ENCODE measurements around the gene C18orf32. TPM values are rescaled to one million over a fixed set of nuclear protein-coding genes. Genes with fewer than 3 reads are reported as not detected.

Gene C18orf32
- polyA plus RNA-seq, 3 donors: 27.5 to 134 (median 115) TPM

GRCh38 chr18:49487711-49488310 is 777 bp upstream of the C18orf32 start:
- peak overlapping the region; percentile 96 to 100 (median 97) for H3K27ac Mint-ChIP-seq
- peaks cover 45% of the 10 kb centered on the region for H3K4me1 Mint-ChIP-seq
- H3K9me3 ChIP-seq (replicated peaks in 1 of 2; ENCODE audit: control insufficient read depth in 1 of 2, insufficient read depth in 1 of 2, low read length in 2 of 2): no peaks in the 10 kb centered on the region
- peak overlapping the region; percentile 87 for H2AFZ ChIP-seq (ENCODE audit: insufficient read depth, low read depth, low read length, poor library complexity, severe bottlenecking)
- TF ChIP-seq CTCF (IDR thresholded peaks at IDR 0.05): no peak
- H3K36me3 Mint-ChIP-seq: peaks cover 48 to 50% of the 10 kb centered on the region in 2 donors
- intact Hi-C loops (cut with micrococcal nuclease): loop anchor here (2.0 to 10.0 kb wide), 3 partner anchors 27 to 887 kb away; partner anchors contain the start of genes ACAA2 (in 1 of the 2), DYM (in 1 of the 2) and SKA1 (in 1 of the 2)
- H3K4me2 ChIP-seq (replicated peaks; ENCODE audit: extremely low read depth, low read length, poor library complexity, severe bottlenecking): peak overlapping the region; percentile 83
- WGBS (ENCODE audit: insufficient coverage): 91% methylated on average over 4 of the region's 8 CpGs
- no peaks in the 10 kb centered on the region for H3K9me3 Mint-ChIP-seq
- peak overlapping the region; percentile 97 to 98 for H3K4me3 Mint-ChIP-seq
- H3K36me3 ChIP-seq (replicated peaks in 1 of 2; ENCODE audit: control insufficient read depth in 1 of 2, insufficient read depth in 2 of 2, low read length in 2 of 2): peaks cover 42 to 46% of the 10 kb centered on the region in 2 donors
- peaks cover 34% of the 10 kb centered on the region for H4K20me1 ChIP-seq (ENCODE audit: insufficient read depth, low read length)
- H3K9ac ChIP-seq (ENCODE audit: insufficient read depth, low read length, poor library complexity, severe bottlenecking): peak overlapping the region; percentile 95
- H3K27me3 Mint-ChIP-seq (ENCODE audit: low read depth in 3 of 3): no peaks in the 10 kb centered on the region
- H3K27ac ChIP-seq (ENCODE audit: low read depth in 1 of 2, low read length in 2 of 2): peak overlapping the region; percentile 87 to 94
- H3K79me2 ChIP-seq (ENCODE audit: insufficient read depth, low read length): peaks cover 69% of the 10 kb centered on the region
- DNase-seq: no peak
- H3K4me3 ChIP-seq (replicated peaks in 1 of 3; ENCODE audit: low read depth in 2 of 3, low read length in 3 of 3): peak overlapping the region; percentile 66 to 93 (median 91)
- peaks cover 31 to 43% of the 10 kb centered on the region in 2 donors for H3K4me1 ChIP-seq (ENCODE audit: control insufficient read depth in 1 of 2, insufficient read depth in 2 of 2, low read length in 2 of 2)
- no peaks in the 10 kb centered on the region for H3K27me3 ChIP-seq (ENCODE audit: control insufficient read depth in 2 of 2, insufficient read depth in 2 of 2, low read length in 2 of 2)

GRCh38 chr18:49486606-49486952 is 455 bp downstream of the C18orf32 start:
- Mint-ChIP-seq H3K27ac (peak overlapping the region; percentile 96 to 100 (median 99)), H3K9me3 (no peaks in the 10 kb centered on the region), H3K27me3 (ENCODE audit: low read depth in 3 of 3) (no peaks in the 10 kb centered on the region), H3K36me3 (peaks cover 58 to 61% of the 10 kb centered on the region in 2 donors), H3K4me3 (peak overlapping the region; percentile 97 to 98), H3K4me1 (peaks cover 40% of the 10 kb centered on the region)
- Histone ChIP-seq H3K4me2 (replicated peaks; ENCODE audit: extremely low read depth, low read length, poor library complexity, severe bottlenecking) (peak overlapping the region; percentile 83), H3K9me3 (replicated peaks in 1 of 2; ENCODE audit: control insufficient read depth in 1 of 2, insufficient read depth in 1 of 2, low read length in 2 of 2) (no peaks in the 10 kb centered on the region), H4K20me1 (ENCODE audit: insufficient read depth, low read length) (peaks cover 34% of the 10 kb centered on the region), H3K27ac (ENCODE audit: low read depth in 1 of 2, low read length in 2 of 2) (peak overlapping the region; percentile 87 to 94), H3K4me3 (replicated peaks in 1 of 3; ENCODE audit: low read depth in 2 of 3, low read length in 3 of 3) (peak overlapping the region; percentile 66 to 93 (median 91)), H3K27me3 (ENCODE audit: control insufficient read depth in 2 of 2, insufficient read depth in 2 of 2, low read length in 2 of 2) (no peaks in the 10 kb centered on the region), H2AFZ (ENCODE audit: insufficient read depth, low read depth, low read length, poor library complexity, severe bottlenecking) (peak overlapping the region; percentile 87), H3K4me1 (ENCODE audit: control insufficient read depth in 1 of 2, insufficient read depth in 2 of 2, low read length in 2 of 2) (peaks cover 29 to 34% of the 10 kb centered on the region in 2 donors), H3K36me3 (replicated peaks in 1 of 2; ENCODE audit: control insufficient read depth in 1 of 2, insufficient read depth in 2 of 2, low read length in 2 of 2) (peaks cover 53 to 57% of the 10 kb centered on the region in 2 donors), H3K9ac (ENCODE audit: insufficient read depth, low read length, poor library complexity, severe bottlenecking) (peak overlapping the region; percentile 95), H3K79me2 (ENCODE audit: insufficient read depth, low read length) (peaks cover 61% of the 10 kb centered on the region)
- TF ChIP-seq CTCF (IDR thresholded peaks at IDR 0.05): no peak
- 2% methylated on average over 7 of the region's 10 CpGs for WGBS (ENCODE audit: insufficient coverage)
- intact Hi-C loops (cut with micrococcal nuclease): loop anchor here (2.0 to 10.0 kb wide), 3 partner anchors 26 to 888 kb away; partner anchors contain the start of genes ACAA2 (in 1 of the 2), DYM (in 1 of the 2) and SKA1 (in 1 of the 2)
- peak; percentile 51 to 74 (median 62) for DNase-seq
